Thymus (tissue), 11 donors: Measurements from ENCODE around the gene CCNI2. TPM values are rescaled to one million over a fixed set of nuclear protein-coding genes. Genes with fewer than 3 reads are reported as not detected.

Experiments
- DNase-seq, 9 donors: peaks; one replicate each; pipeline ENCODE4 v3.0.0-alpha.2; 2013; ENCODE audit warnings: low spot score in 9 of 9, low read depth in 6 of 9, missing footprints in 1 of 9
- H3K27ac ChIP-seq, 2 donors: one replicate each; pipeline ENCODE4 v1.5.1; 2013; ENCODE audit warnings: control low read depth in 1 of 2, low read depth in 1 of 2, low read length in 1 of 2, mild to moderate bottlenecking in 1 of 2, moderate library complexity in 1 of 2
- H3K27me3 ChIP-seq, 2 donors: one replicate each; pipeline ENCODE4 v1.5.1; 2013; ENCODE audit warnings: low read length in 1 of 2; ENCODE audit not compliant: control insufficient read depth in 2 of 2, insufficient read depth in 1 of 2
- H3K36me3 ChIP-seq, 2 donors: one replicate each; pipeline ENCODE4 v1.5.1; 2013; ENCODE audit warnings: low read length in 1 of 2, mild to moderate bottlenecking in 1 of 2, moderate library complexity in 1 of 2; ENCODE audit not compliant: control insufficient read depth in 2 of 2, insufficient read depth in 2 of 2
- H3K4me1 ChIP-seq, 2 donors: one replicate each; pipeline ENCODE4 v1.5.1; 2013; ENCODE audit warnings: low read length in 2 of 2; ENCODE audit not compliant: control insufficient read depth in 2 of 2, insufficient read depth in 2 of 2
- H3K4me3 ChIP-seq, 2 donors: one replicate each; pipeline ENCODE4 v1.5.1; 2013; ENCODE audit warnings: low read length in 2 of 2, control low read depth in 1 of 2, mild to moderate bottlenecking in 1 of 2
- H3K9me3 ChIP-seq, 2 donors: one replicate each; pipeline ENCODE4 v1.5.1; 2013; ENCODE audit warnings: low read length in 1 of 2, mild to moderate bottlenecking in 1 of 2; ENCODE audit not compliant: control insufficient read depth in 2 of 2, insufficient read depth in 1 of 2
- WGBS: extraction: QIAGEN DNeasy Blood & Tissue Kit; methylation state at CpG from one replicate; pipeline ENCODE4 v1.1.7; 2013; 5-methylcytosine and 5-hydroxymethylcytosine counted together
- polyA plus RNA-seq: library from polyadenylated mRNA; stranded (reverse); fragments of 200-250 nt; gene quantifications from one replicate; pipeline ENCODE4 v1.2.3, GENCODE V29; 2013
- total RNA-seq: library from RNA; stranded (reverse); fragments of 120-200 nt; gene quantifications from one replicate; pipeline ENCODE4 v1.2.4, GENCODE V29; 2013
- donor health status: healthy.

CCNI2 gene
- total and polyA plus RNA-seq, 2 donors: 2.5 to 8.1 TPM

GRCh38 chr5:132762246-132763000 is 15.2 kb downstream of the CCNI2 start:
- H3K36me3 ChIP-seq: peaks cover 3 to 11% of the 10 kb centered on the region in 2 donors
- H3K27ac ChIP-seq: no peak overlapping the region
- 98% methylated on average over 11 of the region's 11 CpGs for WGBS
- H3K4me3 ChIP-seq: no peak overlapping the region
- DNase-seq: no peak
- H3K4me1 ChIP-seq: no peaks in the 10 kb centered on the region
- H3K9me3 ChIP-seq: no peaks in the 10 kb centered on the region
- no peaks in the 10 kb centered on the region for H3K27me3 ChIP-seq

- 97% methylated on average over 17 of the region's 17 CpGs for WGBS
- Histone ChIP-seq H3K27me3 (no peaks in the 10 kb centered on the region), H3K4me1 (peaks cover 0 to 4% of the 10 kb centered on the region in 2 donors), H3K36me3 (peaks cover 3 to 11% of the 10 kb centered on the region in 2 donors), H3K27ac (no peak overlapping the region), H3K4me3 (no peak overlapping the region), H3K9me3 (no peaks in the 10 kb centered on the region)
- DNase-seq: no peak
These were observed 16.2 kb downstream of the CCNI2 start for GRCh38 chr5:132763181-132764036.

DNA sequence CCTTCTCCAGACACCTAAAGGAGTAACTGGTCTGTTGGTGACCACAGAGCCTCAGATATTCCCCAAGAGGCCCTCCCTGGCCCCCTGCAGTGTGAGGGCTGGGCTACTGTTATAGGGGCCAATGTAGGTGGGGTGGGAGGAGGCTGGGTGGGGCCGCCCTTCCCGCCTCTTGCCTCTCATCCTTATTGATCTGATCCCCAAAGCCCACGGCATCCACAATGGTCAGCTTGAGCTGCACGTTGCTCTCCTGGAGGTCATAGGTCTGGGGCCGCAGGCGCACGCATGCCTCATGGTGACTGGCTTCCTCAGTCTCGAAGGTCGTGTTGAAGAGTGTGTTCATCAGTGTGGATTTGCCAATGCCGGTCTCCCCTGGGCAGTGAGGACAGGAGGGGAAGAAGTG is 16.8 kb downstream of the CCNI2 start:
- Histone ChIP-seq H3K4me3 (no peak overlapping the region), H3K9me3 (no peaks in the 10 kb centered on the region), H3K4me1 (peaks cover 0 to 4% of the 10 kb centered on the region in 2 donors), H3K27me3 (no peaks in the 10 kb centered on the region), H3K36me3 (peaks cover 3 to 7% of the 10 kb centered on the region in 2 donors), H3K27ac (no peak overlapping the region)
- 98% methylated on average over 10 of the region's 10 CpGs for WGBS
- DNase-seq: no peak

- Histone ChIP-seq H3K27me3 (no peaks in the 10 kb centered on the region), H3K36me3 (peaks cover 3 to 4% of the 10 kb centered on the region in 2 donors), H3K27ac (no peak overlapping the region), H3K9me3 (no peaks in the 10 kb centered on the region), H3K4me1 (peaks cover 0 to 4% of the 10 kb centered on the region in 2 donors), H3K4me3 (no peak overlapping the region)
- DNase-seq: no peak
- 98% methylated on average over 7 of the region's 7 CpGs for WGBS
These were observed 17.5 kb downstream of the CCNI2 start for GRCh38 chr5:132764671-132765238.

DNA sequence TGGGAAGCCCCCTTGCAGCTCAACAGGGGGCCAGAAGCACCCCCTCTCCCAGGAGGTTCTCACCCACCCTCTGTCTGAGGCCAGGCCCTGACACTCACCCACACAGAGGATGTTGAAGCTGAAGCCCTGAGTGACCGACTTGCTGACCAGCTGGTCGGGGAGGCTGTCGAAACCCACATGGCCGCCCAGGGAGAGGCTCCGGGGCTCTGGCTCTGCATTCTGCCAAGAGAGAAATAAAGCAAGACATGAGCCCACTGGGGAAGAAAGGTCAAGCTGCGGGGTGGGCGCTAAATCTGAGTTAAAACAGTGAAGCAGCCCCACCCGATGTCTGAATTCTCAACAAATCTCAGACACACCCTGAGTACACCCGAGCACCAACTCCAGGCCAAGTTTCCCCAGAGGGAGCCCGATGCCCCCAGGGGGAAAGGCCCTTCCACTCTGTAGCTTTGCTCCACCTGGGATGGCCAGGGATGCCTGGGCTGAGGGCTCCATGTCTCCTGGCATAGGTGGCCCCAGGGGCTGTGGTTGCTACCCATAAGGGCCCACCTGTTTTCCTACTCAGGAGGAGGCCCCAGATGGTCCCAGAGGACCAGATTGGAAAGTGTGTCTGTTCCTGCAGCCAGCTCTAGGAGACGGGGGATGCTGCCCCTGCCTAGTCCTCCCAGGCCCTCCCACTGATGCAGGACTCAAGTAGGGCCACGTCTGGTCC is 18.2 kb downstream of the CCNI2 start:
- no peak for DNase-seq
- 96% methylated on average over 12 of the region's 12 CpGs for WGBS
- no peaks in the 10 kb centered on the region for H3K27me3 ChIP-seq
- H3K4me1 ChIP-seq: peaks cover 0 to 4% of the 10 kb centered on the region in 2 donors
- no peak overlapping the region for H3K27ac ChIP-seq
- H3K36me3 ChIP-seq: peaks cover 3 to 4% of the 10 kb centered on the region in 2 donors
- no peaks in the 10 kb centered on the region for H3K9me3 ChIP-seq
- no peak overlapping the region for H3K4me3 ChIP-seq

DNA sequence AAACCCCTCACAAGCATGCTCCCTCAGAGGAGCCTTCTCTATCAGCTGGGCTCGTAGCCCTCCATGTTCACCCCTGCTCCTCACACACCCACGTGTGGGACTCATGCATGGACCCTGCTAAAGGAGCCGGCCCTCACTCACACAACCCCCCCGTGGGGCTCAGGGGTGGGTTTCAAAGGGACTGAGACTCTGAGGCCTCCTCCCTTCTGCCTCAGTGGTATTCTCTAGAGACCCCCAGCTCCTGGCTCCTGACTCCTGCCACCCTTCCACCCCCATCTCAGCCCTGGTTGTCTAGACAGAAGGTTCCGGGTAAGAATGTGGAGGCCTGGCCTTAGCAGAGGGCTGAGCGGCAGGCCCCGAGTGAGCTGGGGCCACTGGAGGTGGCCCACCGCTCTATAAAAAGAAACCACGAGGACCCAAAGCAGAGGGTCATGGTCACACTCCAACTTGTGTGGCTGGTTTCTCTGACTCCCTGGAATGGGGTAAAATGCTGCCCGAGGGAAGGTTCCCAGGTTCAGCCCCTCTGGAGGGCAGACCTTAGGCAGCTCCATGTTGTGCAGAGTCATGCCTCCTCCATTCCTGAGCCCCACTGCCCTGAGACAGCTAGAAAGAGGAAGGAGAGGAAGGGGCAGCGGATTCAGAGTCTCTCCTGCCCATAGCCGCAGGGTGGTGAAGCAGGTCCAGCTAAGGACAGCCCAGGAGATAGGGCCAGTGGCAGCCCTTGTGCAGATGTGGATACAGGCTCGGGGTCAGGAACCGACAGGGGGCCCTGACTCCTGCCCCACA is 19.0 kb downstream of the CCNI2 start:
- no peak for DNase-seq
- H3K9me3 ChIP-seq: no peaks in the 10 kb centered on the region
- WGBS: 94% methylated on average over 14 of the region's 14 CpGs
- H3K4me1 ChIP-seq: peaks cover 0 to 4% of the 10 kb centered on the region in 2 donors
- H3K36me3 ChIP-seq: peaks cover 3 to 4% of the 10 kb centered on the region in 2 donors
- H3K27me3 ChIP-seq: no peaks in the 10 kb centered on the region
- H3K4me3 ChIP-seq: no peak overlapping the region
- H3K27ac ChIP-seq: no peak overlapping the region

GRCh38 chr5:132766806-132767055 is 19.5 kb downstream of the CCNI2 start:
- Histone ChIP-seq H3K4me1 (peaks cover 0 to 4% of the 10 kb centered on the region in 2 donors), H3K27me3 (no peaks in the 10 kb centered on the region), H3K4me3 (no peak overlapping the region), H3K9me3 (no peaks in the 10 kb centered on the region), H3K36me3 (peaks cover 3 to 4% of the 10 kb centered on the region in 2 donors), H3K27ac (no peak overlapping the region)
- no peak for DNase-seq
- WGBS: 95% methylated on average over 1 of the region's 1 CpG

GRCh38 chr5:132767150-132767549 is 19.9 kb downstream of the CCNI2 start:
- Histone ChIP-seq H3K9me3 (no peaks in the 10 kb centered on the region), H3K27ac (no peak overlapping the region), H3K36me3 (peaks cover 3 to 4% of the 10 kb centered on the region in 2 donors), H3K4me1 (peaks cover 0 to 4% of the 10 kb centered on the region in 2 donors), H3K27me3 (no peaks in the 10 kb centered on the region), H3K4me3 (no peak overlapping the region)
- 90% methylated on average over 2 of the region's 2 CpGs for WGBS
- DNase-seq: no peak
